T-helper 22 cell (primary cell): Measurements from ENCODE around the gene MYOCD.
"Not testable (repeated sequence)": the region's sequence is repeated elsewhere in the genome, so short reads cannot be mapped to it uniquely, and the experiment has no call there.

Experiments
- DNase-seq: peaks from one replicate; pipeline ENCODE4 v3.0.0-alpha.2; 2020; ENCODE audit warnings: low read depth

MYOCD gene, protein sequence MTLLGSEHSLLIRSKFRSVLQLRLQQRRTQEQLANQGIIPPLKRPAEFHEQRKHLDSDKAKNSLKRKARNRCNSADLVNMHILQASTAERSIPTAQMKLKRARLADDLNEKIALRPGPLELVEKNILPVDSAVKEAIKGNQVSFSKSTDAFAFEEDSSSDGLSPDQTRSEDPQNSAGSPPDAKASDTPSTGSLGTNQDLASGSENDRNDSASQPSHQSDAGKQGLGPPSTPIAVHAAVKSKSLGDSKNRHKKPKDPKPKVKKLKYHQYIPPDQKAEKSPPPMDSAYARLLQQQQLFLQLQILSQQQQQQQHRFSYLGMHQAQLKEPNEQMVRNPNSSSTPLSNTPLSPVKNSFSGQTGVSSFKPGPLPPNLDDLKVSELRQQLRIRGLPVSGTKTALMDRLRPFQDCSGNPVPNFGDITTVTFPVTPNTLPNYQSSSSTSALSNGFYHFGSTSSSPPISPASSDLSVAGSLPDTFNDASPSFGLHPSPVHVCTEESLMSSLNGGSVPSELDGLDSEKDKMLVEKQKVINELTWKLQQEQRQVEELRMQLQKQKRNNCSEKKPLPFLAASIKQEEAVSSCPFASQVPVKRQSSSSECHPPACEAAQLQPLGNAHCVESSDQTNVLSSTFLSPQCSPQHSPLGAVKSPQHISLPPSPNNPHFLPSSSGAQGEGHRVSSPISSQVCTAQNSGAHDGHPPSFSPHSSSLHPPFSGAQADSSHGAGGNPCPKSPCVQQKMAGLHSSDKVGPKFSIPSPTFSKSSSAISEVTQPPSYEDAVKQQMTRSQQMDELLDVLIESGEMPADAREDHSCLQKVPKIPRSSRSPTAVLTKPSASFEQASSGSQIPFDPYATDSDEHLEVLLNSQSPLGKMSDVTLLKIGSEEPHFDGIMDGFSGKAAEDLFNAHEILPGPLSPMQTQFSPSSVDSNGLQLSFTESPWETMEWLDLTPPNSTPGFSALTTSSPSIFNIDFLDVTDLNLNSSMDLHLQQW

DNA sequence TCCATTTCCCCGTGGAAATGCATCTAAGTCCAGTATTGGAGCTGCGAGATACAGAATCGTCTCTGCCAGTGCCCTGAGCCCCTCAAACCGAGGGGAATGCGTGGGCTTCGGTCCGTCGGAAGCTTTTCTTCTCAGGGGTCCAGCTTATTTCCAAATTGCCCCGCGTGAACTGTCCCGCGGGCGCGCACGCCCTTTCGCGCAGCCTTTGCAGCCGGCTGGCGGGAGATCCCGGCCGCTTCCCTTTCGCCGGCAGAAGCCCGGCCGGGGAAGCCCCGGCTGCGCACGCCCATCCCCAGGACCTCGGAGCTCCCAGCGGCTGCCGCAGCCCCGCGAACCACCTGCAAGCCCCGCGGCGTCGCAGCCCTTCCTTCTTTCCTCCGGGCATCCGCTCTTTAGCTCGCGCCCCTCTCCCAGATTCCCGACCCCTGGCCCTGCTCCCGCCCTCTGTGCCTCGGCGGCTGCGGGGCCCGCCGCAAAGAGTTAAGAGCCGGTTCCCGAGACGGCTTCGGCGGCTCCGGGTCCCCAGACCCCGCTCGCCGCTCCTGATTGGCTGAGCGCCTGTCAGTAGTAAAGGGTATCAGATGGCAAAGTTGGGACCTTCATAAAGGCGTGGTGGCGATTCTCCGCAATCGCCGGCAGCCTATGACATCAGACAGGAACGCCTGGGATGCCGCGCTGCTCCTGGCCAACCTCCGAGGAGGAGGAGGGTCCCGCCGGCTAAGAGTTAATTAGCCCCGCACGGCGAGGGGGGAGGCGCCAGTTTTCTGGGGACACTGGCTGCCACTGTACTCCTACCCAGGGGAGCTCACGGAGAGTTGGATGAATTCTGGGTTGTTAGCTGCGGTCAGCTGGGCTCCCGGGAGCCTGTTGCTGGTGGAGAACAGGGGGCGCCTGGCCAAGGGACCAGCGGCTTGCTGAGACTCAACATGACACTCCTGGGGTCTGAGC lies at the start of gene MYOCD:
Gene MYOCD (plus strand): TSS at position 628 of the 948 bp plus-strand sequence. CDS start 299 bp downstream, at position 927.
- no peak for DNase-seq

DNA sequence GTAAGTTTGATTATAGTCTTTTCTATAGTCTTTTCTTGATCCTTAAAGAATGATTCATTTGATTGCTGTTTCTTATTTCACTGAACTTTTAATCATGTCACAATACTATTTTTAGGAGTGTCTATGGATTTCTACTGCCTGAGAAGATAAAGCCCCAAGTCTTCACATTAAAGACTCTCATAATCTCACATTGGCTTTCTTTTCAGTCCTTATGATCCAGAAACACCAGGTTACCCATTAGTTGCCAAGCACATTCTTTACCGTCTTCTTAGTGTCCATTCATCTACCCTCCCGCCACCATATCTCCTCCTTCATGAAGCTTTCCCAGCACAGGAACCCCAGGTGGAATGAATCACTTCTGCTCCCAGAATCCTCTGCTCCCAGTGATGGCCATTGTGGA lies 49.5 kb upstream of the MYOCD start:
- DNase-seq = no peak

DNA sequence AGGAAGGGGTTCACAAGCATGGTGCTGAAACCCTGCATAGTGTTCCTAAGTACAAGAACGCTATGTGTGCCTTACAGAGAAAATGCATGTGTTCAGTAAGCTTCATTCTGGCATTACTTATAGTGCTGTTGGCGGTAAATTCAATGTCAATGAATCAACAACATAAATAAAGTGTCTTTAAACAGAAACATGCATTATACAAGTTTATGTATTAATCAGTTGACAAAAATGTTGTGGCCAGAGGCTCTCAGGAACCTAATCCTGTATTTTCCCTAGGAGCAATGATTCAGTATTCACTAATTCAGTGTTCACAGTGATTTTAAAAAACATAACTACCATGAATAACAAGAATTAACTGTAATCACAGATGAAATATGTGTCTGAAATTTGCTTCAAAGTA lies 47.1 kb upstream of the MYOCD start:
- no peak for DNase-seq

DNA sequence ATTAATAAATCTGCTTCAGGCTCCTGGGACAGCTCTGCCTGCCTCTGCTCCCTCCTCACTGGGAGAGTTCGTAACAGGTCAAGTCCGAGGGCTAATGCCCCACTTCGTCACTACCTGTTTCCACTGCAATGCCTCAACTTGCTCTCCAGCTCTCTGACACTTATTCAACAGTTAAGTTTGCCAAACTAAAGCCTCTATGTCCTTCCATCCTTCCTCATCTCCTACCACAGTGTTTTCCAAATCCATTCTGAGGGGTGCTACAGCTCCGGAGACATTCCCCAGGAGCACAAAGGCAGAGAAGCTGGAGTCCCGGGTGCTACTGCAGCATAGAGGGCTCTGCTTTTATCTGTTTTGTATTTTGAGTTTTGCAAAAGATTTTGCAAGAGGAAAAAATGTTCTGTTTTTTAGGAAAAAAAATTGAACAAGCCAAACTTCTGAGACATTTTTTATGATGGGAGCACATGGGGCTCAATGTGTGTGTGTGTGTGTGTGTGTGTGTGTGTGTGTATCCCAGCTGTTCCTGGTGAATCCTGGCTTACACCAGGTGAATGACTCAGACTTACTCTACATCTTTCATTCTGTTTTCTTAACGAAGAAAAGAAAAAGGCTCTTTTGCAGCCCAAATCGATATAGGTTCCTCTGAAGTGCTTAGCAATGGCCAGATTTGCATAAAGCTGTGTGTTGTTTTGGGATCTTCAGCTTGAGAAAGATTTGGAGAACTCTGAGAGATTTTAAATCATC lies 46.1 kb upstream of the MYOCD start:
- DNase-seq = no peak

DNA sequence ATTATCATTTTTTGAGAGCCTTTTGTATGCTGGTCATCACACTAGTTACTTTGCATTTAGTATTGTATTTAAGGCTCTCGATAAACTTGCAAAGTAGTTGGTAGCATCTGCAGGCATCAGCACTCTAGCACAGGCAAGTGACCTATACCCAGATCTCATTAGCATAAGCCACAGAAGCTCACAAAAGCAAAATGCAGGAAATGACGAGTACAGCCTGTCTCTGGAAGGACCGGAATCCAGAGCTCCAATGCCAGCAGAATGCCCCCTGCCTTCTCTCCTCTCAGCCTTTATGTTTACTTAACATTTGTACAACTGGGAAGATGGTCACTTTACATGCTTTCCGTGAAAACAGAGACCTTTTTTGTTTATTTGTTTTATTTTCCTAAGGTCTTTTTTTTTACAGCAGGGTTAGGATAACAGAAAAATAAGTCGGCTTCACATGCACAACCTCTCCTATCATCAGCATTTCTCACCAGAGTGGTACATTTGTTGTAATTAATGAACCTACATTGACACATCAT lies 45.4 kb upstream of the MYOCD start:
- DNase-seq = no peak

DNA sequence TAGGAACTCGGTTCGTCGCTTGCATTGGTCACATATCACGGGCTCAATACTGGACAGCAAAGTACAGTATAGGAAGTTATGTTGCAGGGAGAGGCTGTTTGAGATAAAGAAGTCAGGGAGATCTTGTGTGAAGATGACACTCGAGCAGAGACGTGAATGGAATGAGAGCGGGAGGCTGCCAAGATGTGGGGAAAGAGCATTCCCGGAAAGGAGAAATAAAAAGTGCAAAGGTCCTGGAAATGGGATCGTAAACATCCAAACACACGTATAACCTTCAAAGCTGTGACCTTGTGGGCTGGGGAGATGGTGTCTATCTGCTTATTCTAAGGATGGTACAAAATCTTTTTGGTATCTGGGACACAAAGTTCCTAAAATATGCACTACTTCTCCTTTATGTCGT lies 43.0 kb upstream of the MYOCD start:
- DNase-seq = no peak

DNA sequence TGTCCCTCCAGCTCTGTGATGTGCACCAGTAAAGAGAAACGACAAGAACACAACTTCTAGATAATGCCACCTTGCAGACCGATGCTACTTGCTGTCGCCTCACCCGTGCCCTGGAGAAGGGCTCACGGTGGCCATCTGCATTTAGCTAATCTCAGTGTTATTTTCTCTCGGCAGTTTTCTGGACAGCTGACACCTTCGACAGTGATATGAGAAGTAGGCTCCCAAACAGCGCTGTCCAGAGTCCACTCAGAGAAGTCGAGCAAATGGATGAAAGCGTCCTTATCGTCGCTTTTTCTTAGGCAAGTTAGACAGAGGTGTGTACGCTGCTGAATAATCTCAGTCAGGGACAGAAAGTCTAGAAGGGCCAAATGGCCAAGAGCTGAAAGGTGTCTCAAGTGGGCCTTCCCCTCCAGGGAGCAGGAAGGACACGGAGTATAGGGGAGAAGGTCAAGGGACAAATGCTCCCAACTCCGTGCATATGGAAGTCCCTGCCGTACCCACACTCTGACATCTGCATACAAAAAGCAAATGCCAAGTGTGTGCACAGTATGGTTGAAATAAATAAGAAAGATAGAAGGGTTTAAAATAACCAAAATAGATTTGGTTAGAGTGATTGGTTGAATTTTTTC lies 42.4 kb upstream of the MYOCD start:
- DNase-seq = no peak

DNA sequence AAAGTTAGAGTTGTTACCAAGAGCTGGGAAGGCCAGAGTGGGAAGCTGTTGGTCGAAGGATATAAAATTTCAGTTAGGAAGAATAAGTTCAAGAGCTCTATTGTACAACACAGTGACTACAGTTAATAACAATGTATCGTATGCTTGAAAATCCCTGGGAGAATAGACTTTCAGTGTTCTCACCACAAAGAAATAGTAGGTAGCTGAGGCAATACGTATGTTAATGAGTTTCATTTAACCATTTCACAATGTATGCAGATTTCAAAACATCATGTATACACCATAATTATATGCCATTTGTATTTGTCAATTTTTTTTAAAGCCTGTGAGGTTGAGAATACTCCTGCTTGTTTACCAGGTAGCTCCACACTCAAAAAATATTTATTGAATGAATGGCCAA lies 41.5 kb upstream of the MYOCD start:
- no peak for DNase-seq

DNA sequence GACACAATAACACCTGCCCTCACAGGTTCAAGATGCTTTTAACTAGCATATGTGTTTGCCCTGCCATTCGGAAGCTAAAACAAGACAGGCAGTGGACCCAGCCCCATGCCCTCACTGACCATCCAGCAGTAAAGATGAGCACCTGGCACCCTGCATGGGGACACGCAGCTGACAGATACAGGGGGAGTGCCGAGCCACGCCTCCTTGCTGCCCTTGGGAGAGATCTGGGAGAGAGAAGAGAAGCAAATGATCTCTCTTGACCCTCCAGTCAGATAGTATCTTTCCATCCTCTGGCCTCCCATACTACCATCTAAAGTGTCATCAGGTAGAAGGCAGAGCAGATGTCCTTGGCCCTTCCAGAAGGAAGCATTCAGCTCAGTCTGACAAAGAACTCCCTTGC lies 40.6 kb upstream of the MYOCD start:
- no peak for DNase-seq

DNA sequence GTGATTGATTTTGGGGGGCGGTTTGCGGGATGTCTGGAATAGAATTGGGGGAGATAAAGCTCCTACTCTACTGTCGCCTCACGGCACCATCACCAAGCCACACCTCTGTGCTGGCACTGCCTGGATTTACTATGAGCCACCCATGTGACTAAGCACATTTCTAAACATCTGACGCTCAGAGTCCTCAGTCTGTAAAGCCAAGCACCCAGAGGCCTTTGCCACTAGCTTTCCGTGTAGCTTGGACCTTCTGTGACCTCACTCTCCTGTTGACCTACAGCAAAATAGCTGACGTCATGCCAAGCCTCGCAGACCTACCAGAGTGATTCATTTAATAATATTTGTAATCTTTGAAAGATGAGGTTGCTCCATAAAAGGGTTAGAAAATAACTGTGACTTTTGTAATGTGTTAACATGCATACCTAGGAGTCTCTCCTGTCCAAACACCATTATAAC lies 38.5 kb upstream of the MYOCD start:
- DNase-seq = no peak

DNA sequence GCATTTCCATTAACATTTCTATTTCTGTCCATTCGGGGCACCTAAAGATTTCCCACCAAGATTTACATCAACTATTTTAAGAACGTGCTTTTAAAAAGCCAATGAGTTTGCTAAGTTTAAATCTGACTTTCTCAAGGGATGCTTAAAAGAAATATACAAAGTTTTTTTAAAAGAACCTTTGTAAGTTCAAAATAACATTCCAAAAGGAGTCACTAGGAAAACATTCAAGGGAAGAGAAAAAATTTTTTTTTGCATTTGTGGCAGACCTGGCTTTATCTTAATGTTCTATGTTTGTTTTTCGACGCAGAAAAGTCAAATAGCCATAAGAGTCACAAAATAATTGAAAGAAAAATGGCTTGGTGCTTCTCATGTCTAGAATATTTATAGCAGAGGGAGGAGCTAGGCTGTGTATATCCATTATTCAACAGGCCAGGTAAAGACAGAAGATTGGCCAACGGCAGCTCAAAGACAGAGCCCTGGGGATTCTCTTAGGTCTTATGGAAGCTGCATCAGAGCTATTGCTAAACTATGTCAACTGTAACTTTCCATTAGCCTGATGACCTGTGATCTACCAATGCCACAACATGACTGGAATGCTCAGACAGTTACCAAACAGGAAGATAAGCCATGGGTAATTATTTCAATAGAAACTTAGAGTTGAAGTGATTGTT lies 37.8 kb upstream of the MYOCD start:
- no peak for DNase-seq

DNA sequence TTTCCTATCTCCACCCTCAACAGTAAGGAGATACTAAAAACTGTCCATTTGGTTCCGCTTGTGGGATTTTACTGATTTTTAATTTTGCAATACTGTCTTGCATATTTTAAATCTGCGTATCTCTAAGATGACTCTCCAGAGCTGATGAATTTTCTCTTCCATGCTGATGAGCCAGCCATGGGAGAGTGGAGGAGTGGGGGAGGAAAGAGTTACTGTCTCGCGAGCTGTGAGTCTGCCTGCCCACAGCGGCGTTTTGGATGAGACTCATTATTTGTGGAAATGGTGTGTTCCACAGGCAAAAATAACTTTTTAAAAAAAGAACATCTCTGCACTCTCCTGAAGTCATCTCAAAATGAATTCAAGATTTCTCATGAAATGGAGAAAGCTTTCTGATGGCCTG lies 34.6 kb upstream of the MYOCD start:
- no peak for DNase-seq

DNA sequence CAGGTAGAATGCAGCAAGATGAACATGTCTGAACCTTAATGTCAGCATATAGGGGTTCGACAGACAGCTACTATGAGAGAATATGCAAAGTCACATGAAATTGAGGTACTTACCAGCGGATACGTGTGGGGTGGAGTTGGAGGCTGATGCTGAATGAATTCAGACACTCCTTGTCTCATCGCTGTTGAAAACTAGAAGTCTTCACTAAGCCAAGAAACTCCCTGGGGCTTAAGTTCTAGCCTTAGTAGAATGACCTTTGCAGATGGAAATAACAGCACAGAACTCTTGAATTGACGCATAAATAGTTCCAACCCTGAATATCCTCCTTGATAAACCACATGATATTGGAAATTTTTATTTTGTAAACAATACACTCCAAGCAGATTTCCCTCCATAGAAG lies 32.9 kb upstream of the MYOCD start:
- DNase-seq = no peak

DNA sequence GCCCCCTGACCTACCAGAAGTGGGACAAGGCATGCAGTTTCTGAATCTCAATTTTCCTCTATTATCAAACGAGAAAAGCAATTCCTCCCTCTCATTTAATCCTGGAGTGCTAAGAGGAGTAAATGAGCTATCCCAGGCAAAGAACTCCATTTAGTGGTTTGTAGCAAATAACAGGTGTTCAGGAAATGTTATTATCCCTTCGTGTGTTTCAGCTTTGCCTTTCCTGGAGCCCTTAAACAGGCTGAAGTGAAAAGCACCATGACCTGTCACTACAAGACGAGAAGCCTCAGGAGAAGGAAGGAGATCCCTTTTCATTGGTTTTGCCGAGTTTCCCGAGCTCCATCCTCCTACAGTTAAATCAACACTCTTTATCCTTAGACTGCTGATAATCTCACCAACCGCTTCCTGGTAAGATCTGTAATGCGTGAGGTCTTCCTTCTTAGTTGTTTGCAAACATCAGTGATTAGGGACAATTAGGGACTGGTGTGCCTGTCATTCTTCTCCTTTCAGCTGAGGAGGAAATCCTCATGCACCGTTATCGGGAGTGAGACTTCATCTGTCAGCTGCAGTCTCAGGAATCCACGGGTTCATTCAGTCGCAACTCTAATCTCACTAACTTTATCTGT lies 30.8 kb upstream of the MYOCD start:
- DNase-seq = no peak

DNA sequence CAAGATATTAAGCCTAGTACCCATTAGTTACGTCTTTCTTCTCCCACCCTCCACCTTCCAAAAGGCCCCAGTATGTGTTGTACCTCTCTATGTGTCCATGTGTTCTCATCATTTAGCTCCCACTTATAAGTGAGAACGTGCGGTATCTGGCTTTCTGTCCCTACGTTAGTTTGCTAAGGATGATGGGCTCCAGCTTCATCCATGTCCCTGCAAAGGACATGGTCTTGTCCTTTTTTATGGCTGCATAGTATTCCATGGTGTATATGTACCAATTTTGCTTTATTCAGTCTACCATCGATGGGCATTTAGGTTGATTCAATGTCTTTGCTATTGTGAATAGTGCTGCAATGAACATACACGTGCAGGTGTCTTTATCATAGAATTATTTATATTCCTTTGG lies 29.7 kb upstream of the MYOCD start:
- not testable (repeated sequence) for DNase-seq

DNA sequence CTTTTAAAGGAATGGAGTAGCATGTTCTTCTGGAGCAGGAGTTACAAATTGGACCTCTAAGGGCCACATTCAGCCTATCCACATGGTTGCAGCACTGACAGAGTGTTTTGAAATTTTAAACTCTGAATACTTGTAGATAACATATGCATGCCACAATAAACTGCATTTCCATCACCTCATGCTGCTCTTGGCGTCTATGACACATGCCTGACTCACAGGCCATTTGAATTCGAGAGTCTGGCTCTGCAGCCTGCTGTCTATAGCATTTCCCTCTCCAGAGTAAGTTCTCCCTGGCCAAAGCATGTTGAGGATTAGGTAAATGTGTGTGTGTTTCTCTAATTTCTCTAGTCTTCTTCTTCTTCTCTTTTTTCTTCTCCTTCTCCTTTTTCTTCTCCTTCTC lies 28.7 kb upstream of the MYOCD start:
- DNase-seq = no peak

DNA sequence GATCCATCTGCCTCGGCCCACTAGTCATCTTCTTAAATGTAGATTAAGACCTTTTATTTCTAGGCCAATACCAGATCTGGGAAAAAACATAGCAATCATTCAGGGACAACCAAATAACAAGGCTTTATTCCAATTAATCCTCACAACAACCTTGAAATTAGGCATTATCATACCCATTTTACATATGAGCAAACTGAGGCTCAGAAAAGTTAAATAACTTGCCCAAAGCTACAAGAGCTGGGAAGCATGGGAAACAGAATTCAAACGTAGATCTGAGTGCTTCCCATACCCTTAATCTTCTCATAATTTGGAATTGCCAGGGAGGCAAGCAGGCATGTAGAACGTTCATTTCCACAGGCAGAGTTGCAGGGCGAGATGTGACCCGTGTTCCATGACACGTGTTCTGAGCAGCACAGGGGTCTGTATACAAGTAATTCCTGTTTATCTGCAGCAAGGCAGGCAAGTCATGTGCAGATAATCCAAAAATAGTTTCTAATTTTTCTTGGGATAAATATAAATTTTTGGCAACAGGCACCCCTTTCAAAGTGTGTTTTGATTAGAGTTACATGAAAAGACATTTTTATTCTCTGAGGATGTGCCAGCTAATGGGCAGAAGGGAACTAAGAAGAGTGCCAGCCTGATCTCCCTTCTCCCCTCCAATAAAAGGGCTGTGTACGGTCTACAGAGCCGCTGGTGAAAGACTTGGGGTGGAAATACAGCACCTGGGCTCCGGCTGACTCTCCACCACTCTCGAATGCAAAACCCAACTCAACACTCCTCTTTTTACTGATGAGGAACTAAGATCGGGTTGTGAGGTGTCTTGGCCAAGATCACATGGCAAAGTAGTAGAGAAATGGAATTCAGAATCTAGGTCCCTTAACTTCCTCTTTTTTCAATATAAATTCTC lies 27.7 kb upstream of the MYOCD start:
- DNase-seq = no peak

DNA sequence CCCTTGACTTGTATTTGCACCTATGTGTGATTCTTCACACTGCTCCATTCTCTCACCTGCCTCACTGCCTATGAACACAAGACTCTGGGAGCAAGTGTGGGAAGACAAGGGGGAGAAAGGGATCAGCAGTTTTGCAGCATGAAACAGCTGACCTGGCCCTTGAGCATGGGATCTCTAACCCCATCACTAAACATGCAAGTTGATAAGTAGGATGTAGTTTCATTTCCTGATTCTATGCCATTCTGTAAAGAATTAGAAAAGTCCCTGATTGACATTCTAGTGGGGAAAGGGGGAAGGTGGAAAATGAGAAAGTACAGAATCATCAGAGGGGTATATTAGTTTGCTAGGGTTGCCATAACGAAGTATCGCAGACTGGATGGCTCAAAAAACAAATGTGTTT lies 25.3 kb upstream of the MYOCD start:
- no peak for DNase-seq
